Calu3 (cell line): ENCODE measurements around the gene FAM53C. TPM values are rescaled to one million over a fixed set of nuclear protein-coding genes. Genes with fewer than 3 reads are reported as not detected.
"Not testable (repeated sequence)": the region's sequence is repeated elsewhere in the genome, so short reads cannot be mapped to it uniquely, and the experiment has no call there.

ENCODE experiments used
- BruUV-seq: library from RNA; stranded (reverse); fragments of 400-500 nt; replicated peaks from 2 replicates; lab custom pipeline; 2021; lab: Mats Ljungman, UMichigan
- CTCF ChIA-PET: fragments of 300-600 bp; sonication (Branson Sonifier 250); formaldehyde crosslinking; loops from one replicate; lab custom pipeline; 2022; ENCODE audit warnings: antibody characterized with exemption; lab: Charles Lee
- DNase-seq: peaks from one replicate; pipeline ENCODE4 v3.0.0; 2022
- H3K27ac Mint-ChIP-seq: one replicate; pipeline ENCODE4 v1.8.0; 2022; ENCODE audit warnings: mixed read lengths; ENCODE audit not compliant: unreplicated experiment
- H3K27me3 Mint-ChIP-seq: one replicate; pipeline ENCODE4 v1.8.0; 2022; ENCODE audit warnings: mixed read lengths; ENCODE audit not compliant: unreplicated experiment
- H3K36me3 Mint-ChIP-seq: one replicate; pipeline ENCODE4 v1.8.0; 2022; ENCODE audit warnings: mild to moderate bottlenecking, moderate library complexity, mixed read lengths; ENCODE audit not compliant: insufficient read depth, unreplicated experiment
- H3K4me1 Mint-ChIP-seq: one replicate; pipeline ENCODE4 v1.8.0; 2022; ENCODE audit warnings: mild to moderate bottlenecking, low read depth, mixed read lengths; ENCODE audit not compliant: unreplicated experiment
- H3K4me3 Mint-ChIP-seq: one replicate; pipeline ENCODE4 v1.8.0; 2022; ENCODE audit warnings: mild to moderate bottlenecking, low read depth, moderate library complexity, mixed read lengths; ENCODE audit not compliant: unreplicated experiment
- H3K9me3 Mint-ChIP-seq: one replicate; pipeline ENCODE4 v1.8.0; 2022; ENCODE audit warnings: low read depth, mixed read lengths; ENCODE audit not compliant: unreplicated experiment
- CTCF ChIP-seq: fragments of 200-600 bp; IDR thresholded peaks from one replicate; pipeline ENCODE4 v1.8.0; 2022; ENCODE audit warnings: antibody characterized with exemption; ENCODE audit not compliant: unreplicated experiment
- intact Hi-C: fragments of 100-400 bp; cut with micrococcal nuclease; formaldehyde crosslinking; loops from one replicate; pipeline ENCODE4 v1.10.0; 2022; ENCODE audit not compliant: unreplicated experiment
- total RNA-seq: library from RNA; stranded (reverse); gene quantifications from 2 replicates; pipeline ENCODE4 v1.2.3, GENCODE V29; 2022

FAM53C gene
- total RNA-seq, 1 experiment from 2014 or later: 36.1 TPM

GRCh38 chr5:138315751-138316278 is 22.3 kb upstream of the FAM53C start:
- H3K27me3 Mint-ChIP-seq: no peaks in the 10 kb centered on the region
- no peak overlapping the region for H3K4me3 Mint-ChIP-seq
- intact Hi-C loops: no loop called here
- no peaks in the 10 kb centered on the region for H3K9me3 Mint-ChIP-seq
- no peaks in the 10 kb centered on the region for H3K36me3 Mint-ChIP-seq
- BruUV-seq: no TSS peak
- H3K4me1 Mint-ChIP-seq: no peaks in the 10 kb centered on the region
- no peak overlapping the region for H3K27ac Mint-ChIP-seq
- CTCF ChIA-PET: no interaction called here
- no peak for DNase-seq
- no peak for TF ChIP-seq CTCF

GRCh38 chr5:138316355-138316754 is 21.7 kb upstream of the FAM53C start:
- H3K27me3 Mint-ChIP-seq: no peaks in the 10 kb centered on the region
- no peak overlapping the region for H3K4me3 Mint-ChIP-seq
- no peaks in the 10 kb centered on the region for H3K4me1 Mint-ChIP-seq
- CTCF ChIA-PET: interaction anchor here (1.5 kb wide), 1 partner anchor 36 kb away, joined by 4 read pairs; the partner anchor contains the start of gene KDM3B
- DNase-seq: no peak
- BruUV-seq: no TSS peak
- no peak for TF ChIP-seq CTCF
- intact Hi-C loops: no loop called here
- no peaks in the 10 kb centered on the region for H3K9me3 Mint-ChIP-seq
- no peak overlapping the region for H3K27ac Mint-ChIP-seq
- H3K36me3 Mint-ChIP-seq: no peaks in the 10 kb centered on the region

GRCh38 chr5:138318211-138318610 is 19.9 kb upstream of the FAM53C start:
- H3K4me3 Mint-ChIP-seq, H3K27ac Mint-ChIP-seq, H3K36me3 Mint-ChIP-seq, BruUV-seq, H3K9me3 Mint-ChIP-seq, intact Hi-C loops, H3K4me1 Mint-ChIP-seq, DNase-seq, H3K27me3 Mint-ChIP-seq: not testable (repeated sequence)
- CTCF ChIA-PET: interaction anchor here (0.6 kb wide), 1 partner anchor 13 kb away, joined by 3 read pairs; no protein-coding TSS in a partner anchor

- BruUV-seq: TSS peak; percentile 70
- Mint-ChIP-seq H3K36me3 (peaks cover 27% of the 10 kb centered on the region), H3K27ac (peak overlapping the region; percentile 89), H3K4me1 (peaks cover 8% of the 10 kb centered on the region), H3K9me3 (no peaks in the 10 kb centered on the region), H3K4me3 (peak overlapping the region; percentile 87), H3K27me3 (no peaks in the 10 kb centered on the region)
- no peak for DNase-seq
- CTCF ChIA-PET: interaction anchor here (2.2 kb wide), 1 partner anchor 22 kb away, joined by 29 read pairs; the partner anchor contains the start of gene KDM3B
- intact Hi-C loops: no loop called here
- no peak for TF ChIP-seq CTCF
Measured at GRCh38 chr5:138330813-138331448, 7.1 kb upstream of the FAM53C start.
